A172 (cell line): ENCODE results near the gene SLC10A7. TPM values are rescaled to one million over a fixed set of nuclear protein-coding genes. Genes with fewer than 3 reads are reported as not detected.
A peak's percentile ranks its signal among the peaks of the same experiment; 100 is the strongest.

Source experiments
- DNase-seq: peaks from one replicate; pipeline ENCODE4 v3.0.0-alpha.2; 2015; ENCODE audit warnings: low spot score
- total RNA-seq: library from RNA; depleted of rRNA; stranded (reverse); fragments of >200 nt; shearing (Covaris generic); gene quantifications from 2 replicates; pipeline ENCODE4 v1.2.3, GENCODE V29; 2014

The SLC10A7 gene
- total RNA-seq, 1 experiment from 2014 or later = 5.7 TPM

DNA sequence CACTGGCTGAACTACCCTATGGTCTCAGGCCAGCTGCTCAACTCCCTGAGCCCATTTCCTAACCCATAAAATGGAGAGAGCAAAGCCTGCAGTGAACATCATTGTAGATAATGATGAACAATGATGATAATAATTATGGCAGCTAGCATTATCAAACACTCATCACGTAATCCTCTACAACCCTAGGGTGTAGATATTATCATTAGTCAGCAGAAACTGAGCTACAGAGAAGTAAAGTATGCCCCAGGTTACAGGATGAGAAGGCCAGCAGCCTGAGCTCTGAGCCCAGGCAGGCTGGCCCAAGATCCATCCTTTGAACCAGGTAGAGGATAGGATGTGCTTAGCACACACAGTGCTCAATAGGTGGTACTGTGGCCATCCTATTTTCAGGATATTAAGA lies 264.2 kb downstream of the SLC10A7 start:
- no peak for DNase-seq

DNA sequence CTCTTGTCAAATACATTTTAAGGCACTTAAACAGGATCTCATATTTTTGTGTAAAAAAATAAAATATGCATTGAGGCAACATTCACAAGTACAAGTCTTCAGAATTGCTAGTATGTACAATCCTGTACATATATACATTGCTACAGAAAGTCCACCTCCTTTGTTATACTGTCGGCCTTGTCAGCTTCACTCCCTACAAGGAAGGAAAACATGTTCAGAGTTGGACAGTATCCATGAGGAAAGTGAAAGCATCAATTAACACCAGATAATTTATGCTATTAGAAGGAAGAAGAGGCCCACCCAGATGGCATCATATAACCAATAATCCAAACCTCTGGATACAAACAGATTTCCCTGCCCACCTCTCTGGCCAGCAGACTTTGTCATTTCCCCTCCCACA lies 265.4 kb downstream of the SLC10A7 start:
- DNase-seq = no peak

DNA sequence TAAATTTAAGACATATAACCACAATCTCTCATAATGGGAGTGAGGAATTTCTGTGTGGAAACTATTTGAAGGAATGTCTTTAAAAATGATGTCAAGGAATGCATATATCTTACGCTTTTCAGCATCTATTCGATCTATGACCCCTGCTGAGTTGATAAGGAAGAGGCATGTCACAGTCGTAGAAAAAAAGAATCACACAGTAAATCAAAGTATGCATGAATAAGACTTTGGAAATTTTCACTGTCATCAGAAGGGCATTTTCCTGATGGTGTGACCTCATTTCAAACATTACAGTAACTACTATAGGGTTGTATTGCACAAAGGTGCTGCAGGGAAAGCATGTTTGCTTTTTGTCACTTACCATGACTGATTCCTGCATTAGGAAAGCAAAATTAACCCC lies 265.9 kb downstream of the SLC10A7 start:
- peak; percentile 95 for DNase-seq

DNA sequence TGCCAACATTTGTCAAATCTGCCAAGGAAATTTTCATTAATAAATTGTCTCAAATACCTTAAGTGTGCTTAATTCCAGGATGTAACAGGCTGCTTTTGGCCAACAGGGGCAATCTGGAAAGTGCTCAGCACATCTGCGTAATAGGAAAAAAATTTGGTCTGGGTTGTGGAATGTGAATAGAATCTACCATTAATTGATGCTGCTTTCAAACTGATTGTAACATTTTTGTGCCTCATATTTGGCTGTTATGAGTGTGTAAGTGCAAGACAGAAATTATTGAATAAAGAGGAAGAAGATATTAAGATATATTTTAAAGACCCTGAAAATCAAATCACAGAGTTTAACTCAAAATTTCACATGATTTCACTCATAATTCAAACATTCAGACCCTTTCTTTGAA lies 266.3 kb downstream of the SLC10A7 start:
- DNase-seq = peak; percentile 82

DNA sequence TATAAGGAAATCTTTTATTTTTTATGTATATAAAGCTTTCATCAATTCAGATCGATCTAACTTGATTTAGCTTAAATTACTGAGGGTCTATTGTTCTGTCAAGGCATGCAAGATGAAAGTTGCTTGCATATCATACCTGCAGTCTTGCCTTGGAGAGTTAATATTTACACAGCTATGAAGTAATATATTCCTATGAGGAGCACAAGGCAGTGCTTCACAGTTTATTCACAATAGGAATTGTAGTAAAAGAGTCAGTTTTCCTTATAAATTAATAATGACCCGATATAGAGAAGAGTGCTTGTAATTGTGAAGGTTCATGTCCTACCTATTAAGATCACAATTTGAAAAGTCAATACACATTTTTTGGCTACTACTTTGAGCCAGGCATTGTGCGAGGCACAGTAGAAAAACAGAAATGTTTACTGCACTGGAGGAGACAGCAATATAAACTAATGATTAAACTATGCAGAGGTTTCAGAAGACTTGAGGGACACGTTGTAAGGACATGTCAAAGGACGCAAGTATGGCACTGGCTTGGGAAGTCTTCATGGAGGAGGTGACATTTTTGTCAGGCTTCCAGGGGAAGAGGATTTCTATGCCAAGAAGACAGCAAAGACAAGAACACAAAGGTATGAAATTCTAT lies 268.6 kb downstream of the SLC10A7 start:
- DNase-seq = no peak

DNA sequence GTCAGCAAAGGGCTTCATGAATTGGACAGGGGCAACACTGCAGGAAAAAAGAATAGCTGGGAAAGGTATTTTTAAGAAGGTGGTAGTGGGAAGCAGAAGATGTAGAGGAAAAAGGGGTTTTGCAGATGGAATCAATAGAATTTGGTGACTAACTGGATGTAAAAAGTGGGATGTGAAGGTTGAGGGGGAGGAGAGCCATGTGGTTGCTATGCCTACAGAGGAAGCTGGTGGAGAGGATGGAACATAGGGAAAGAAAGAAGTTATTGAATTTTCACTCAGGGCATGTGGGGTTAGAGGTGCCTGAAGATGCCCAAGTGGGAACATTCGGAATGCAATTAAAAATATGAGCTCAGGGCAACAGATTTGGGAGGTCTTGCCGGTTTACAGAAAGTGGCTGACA lies 274.4 kb downstream of the SLC10A7 start:
- DNase-seq = no peak

DNA sequence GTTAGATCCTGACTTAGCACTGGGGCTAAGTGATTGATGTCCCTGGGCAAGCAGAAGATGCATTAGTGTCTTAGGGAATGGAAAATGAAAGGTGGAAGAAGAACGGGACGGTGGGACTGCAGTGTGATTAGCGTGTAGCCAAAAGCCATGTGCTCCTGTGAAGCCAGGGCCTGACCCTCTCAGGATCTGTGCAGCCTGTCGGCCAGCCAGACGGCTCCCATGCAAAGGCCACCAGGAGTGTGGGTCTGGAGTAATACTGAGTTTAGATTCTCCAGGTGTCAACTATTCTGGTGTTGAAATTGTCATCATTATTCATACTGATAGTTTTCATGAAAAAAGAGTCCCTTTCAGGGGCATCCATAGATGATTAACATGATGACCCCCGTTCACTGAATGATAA lies 275.4 kb downstream of the SLC10A7 start:
- DNase-seq = no peak

DNA sequence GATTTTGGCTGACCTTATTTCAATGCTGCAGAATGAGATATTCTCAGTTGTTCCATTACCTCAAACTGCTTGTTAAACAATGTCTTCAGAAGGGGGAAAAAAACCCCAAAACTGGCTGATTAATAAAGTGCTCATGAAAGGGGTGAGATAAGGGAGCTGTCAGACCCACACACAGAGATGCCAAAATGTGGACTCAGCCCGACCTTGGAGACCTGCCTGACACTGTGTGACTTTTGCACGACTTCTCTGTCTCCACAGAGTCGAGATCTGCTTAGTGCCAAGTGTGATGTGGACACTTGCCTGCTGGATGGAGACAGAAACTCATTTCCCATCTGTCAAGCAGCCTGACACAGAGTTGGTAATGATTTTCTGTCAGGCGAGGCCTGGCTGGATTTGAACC lies 275.9 kb downstream of the SLC10A7 start:
- DNase-seq = no peak

DNA sequence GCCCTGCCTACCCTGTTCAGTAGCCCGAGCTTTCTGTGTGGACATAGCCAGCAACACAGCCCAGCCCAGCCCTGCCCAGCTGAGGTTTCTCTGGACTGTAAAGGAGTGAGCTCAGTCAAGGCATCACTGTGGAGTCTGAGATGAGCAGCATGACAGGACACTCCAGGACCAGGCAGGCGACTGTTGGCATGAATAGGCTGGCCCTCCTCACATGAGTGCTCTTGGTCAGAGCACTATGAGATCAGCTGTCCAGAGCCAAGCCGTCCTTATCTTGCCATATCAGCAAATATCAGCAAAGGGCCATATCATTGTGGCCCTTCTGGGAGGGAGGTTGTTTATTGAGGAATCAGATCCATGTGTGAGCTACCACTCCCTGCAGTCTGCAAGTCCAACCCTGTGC lies 276.5 kb downstream of the SLC10A7 start:
- no peak for DNase-seq

DNA sequence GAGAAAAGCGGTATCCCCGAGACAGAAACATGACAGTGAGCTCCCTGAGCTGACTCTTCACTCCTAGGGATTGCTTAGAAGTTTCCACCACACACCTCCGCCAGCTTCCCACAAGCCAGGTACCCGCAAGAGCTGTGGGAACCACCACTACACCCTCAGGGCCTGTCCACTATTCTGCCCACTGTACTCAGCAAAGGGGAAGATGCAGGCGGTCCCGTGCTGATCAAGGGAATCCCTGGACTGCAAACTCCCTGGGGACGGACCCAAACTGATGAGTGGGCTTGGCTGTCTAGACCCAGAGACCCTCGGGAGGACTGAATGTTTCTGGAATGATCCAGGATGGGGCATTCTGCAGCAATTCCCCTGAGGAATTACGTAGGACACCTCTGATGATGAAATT lies 277.2 kb downstream of the SLC10A7 start:
- DNase-seq = no peak

DNA sequence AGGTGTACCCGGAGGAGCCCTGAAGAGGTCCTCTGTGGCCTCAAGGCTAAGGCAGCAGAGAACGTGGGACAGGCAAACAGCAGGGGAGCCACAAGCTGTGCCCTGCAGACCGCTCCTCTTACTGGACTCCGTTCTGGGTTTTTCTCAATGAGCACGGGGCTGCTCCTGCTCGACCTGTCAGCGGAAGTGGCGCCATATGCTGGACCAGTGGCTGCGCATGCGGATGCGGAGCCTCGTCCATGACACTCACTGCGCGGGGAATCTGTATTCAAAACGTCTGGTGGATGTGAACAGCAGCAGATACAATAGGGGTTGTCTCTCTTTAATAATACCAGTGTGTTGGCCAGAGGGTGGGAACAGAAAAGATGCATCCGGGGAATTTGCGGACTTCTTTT lies 277.9 kb downstream of the SLC10A7 start:
- no peak for DNase-seq

DNA sequence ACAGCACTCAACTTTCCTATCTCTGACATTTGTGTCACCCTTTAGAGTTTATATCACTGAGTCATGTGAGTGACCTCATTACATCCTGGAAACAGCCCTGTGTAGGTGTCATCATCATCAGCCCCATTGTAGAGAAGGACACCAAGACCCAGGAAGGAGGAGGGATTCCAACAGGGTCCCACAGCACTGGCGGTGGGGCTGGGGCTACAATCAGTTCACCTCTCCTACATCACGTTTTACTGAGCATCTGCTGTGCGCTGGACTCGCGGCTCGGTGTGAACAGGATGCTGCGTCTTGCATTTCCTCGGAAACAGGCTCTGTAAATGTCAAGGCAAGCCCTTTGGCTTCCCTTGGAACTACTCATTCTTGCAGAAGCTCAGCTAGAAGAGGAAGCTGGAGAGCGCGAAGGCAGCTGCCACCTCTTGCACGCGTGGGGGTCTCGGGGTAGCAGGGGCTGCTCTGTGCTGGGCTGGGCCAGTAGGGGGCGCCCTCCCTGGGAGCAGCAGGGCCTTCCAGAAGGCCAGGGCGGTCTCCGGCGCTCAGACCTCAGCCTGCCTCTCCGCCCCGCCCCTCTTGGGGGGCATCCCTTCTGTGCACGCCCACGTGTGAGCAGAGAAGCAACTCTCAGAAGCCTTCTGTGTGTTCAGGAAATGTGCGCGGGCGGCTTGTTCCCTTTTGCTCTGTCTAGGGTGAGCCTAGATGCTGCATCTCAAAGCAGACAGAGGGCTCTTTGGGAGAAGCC lies 278.4 kb downstream of the SLC10A7 start:
- DNase-seq = peak; percentile 53

DNA sequence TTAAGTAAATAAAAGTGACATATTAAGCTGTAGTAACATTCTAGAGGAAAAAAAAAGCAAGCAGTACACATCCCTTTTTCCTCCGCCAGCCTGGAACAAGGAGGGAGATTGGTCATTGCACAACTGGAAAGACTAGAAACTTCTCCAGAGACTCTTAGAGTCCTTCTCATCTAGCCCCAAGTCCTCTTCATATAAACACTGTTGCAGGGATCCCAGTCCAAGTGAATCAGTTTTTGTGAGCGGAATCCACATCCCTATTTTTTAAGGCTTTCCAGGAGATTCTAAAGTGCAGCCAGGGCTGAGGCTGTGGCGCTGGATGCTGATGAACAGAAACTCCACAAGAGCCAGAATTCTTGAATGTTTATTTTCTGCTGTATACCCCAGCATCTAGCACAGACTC lies 283.6 kb downstream of the SLC10A7 start:
- no peak for DNase-seq

DNA sequence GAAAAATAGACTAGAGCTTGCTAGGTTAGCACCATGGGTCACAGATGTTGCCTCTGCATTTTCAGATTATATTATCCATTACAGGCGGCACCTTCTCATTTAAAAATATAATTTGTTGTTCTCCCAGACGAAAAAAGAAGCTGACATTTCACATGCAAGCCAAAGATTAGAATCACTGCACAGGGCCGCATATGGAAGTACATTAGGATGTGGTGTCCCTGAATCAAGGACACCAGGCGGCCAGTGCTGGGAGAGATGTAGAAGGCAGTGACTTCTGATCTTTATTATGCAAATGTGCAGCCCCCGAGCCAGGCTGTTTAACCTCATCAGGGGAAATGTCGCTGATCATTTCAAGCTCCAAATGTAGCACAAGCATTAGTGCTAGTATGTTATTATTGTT lies 284.6 kb downstream of the SLC10A7 start:
- no peak for DNase-seq

DNA sequence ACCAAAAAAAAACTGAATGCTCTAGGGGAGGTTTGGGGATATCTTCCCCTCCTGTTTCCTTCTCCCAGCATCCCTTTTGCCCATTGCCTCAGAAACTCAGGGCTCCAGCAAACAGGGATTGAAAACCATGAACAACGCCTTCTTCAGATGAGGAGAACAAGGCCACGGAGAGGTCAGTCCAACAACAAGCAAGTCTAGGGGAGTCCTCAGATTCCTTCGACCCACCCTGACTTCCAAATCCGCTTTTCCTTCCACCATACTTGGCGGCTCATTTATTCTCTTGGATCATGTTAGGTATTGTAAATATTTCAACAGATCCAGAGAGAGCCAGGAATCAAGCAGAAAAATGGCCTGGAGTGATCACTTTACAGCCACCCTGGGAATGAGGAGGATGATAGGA lies 285.5 kb downstream of the SLC10A7 start:
- no peak for DNase-seq

DNA sequence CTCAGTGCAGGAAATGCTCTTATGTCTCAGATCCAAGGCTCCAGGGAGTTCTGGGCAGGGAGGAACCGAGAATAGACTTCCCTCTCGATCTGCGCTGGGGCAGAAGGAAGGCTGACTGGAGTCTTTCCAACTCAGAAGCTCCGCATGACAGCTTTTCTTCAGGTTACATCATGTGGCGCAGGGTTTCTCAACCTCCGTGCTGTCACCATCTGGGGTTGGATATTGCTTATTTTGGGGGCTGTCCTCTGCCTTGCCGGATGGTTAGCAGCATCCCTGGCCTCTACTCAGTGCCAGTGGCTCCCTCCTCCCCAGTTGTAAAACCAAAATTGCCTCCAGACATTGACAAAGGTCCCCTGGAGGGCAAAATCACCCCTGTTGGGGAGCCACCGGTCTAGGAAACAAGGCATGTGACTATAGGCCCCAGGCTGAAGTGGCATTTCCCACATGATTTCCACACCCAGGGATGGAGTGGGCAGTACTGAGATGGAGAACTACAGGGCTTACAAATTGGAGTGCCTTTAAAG lies 286.0 kb downstream of the SLC10A7 start:
- no peak for DNase-seq

DNA sequence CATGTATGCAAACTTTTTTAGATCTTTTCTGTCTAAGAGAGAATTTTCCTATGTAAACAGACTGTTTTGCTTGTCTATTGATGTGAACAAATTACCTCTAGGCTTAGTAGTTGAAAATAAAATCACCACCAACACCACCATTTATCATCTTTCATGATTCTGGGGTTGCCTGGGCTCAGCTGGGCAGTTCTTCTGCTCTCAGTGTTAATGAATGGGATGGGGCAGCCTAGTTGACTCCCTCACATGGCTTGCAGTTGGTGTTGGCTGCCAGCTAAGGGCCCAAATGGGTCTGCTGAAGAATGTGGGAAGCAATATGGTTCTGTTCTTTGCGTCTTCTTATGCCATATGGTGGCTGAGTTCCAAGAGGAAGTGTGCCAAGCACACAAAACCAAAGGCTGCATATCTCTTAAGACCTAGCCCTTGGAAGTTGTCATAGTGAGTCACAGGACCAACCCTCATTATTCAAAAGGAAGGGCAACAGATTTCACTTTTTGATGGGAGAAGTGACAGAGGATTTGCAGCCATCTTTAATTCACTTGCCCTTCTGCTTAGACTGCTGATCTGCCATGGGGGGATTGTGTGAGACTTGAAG lies 289.5 kb downstream of the SLC10A7 start:
- DNase-seq = peak; percentile 58

DNA sequence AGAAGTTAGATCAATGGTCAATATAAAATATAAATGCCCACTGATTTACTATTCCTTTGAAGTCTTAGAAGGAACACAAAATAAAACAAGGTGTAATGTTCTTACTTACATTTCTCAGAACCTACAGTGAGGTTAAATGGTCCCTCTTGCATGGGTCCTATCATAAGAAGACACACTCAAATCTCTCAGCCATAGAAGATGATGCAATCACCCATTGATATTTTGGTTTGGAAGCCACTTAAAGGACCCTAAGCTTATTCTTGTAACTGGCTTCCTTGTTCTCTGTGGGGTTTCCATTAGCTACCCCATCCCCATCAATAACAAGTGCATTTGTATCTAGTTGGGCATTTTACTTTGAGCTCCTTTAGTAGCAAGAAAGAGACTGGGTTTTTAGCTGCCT lies 292.3 kb downstream of the SLC10A7 start:
- DNase-seq = no peak

DNA sequence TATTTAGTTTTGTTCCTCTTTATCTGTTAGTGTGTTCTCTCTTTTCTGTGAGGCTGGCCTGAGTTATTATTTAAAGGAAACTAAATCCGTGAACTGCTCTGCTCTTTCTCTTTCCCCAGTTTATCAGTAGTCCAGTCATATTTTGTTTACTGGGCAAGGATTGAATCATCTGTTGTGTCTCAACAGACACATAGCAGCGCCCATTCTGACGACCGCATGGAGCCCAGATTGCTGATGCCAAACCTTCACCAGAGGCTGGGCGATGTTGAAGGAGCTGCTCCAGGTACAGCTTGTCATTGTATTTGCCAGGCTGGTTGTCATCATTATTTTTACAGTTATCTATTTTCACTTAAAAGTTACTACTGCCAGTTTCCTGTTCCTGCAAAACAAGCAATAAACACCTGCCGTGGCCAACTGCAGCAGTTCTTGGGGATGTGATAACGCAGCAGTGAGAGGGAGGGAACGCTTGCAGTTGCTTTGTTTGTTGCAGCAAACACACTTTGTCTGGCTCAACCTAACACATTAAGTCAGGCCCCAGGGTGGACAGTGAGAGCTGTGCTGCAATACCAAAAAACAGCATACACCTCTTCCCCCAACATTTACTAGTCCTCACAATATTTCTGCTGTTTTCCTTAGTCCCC lies 297.3 kb downstream of the SLC10A7 start:
- no peak for DNase-seq

DNA sequence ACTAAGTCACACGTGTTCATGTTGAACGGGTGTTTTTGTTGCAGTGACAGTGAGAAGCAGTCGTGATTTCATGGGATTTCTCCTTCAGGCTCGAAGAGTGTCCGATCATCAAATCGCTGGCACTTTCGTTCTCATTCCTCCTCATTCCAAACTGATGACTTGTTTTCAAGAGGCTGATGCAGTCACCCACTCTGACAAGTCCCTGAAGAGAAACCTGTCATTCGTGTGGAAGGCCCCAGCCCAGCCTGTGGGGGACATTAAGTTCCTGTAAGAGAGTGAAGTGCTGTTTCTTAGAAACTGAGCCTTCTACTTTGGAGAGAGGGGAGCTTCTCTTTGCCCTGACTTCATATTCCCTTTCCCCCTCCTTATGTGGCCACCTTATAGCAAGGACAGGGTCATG lies 299.4 kb downstream of the SLC10A7 start:
- DNase-seq = peak; percentile 75

DNA sequence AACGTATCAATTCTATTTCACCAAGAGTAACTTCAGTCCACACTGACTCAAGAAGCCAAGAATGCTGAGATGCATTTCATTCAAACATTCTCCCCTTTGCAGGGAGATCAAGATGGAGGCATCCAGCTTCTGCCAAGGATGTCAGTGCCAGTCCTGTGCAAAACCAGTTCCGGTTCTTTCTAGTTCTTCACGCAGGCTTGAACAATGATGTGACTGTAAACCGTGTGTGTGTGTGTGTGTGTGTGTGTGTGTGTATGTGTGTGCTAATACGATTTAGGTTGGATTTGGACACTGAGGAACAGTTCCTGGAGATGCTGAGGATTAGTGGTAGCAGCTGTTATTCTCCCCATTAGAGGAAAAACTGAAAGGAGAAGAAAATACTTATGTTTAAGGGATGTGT lies 307.5 kb downstream of the SLC10A7 start, which contains the start of gene REELD1:
TSS of gene REELD1 (plus strand) at position 301 of the 400 bp plus-strand sequence. CDS start 2,415 bp downstream, outside the sequence.
- no peak for DNase-seq

DNA sequence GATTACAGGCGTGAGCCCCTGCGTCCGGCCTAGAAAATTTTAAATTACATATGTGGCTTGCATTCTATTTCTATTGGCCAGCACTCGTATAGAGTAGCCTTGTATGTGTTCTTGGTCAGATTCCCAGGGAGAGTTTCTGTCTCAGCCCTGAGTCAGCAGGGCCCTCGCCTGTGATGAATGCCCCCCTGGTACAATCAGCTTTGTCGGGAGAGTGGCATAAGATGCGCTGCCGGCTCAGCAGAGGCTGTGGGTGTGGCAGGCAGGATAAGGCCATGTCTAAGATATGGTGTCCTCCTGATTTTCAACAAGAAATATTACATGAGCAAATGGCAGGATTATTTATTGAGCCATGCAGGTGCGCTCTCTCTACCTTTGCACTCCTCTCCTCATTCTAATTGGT lies 309.0 kb downstream of the SLC10A7 start:
- DNase-seq = peak; percentile 39
